GM12801 (cell line): ENCODE data around the gene POLDIP2.

Experiments used
- TF ChIP-seq, protein P1 (sequence below): IDR thresholded peaks from one replicate; pipeline ENCODE4 v1.5.1; 2011; ENCODE audit warnings: control low read depth; ENCODE audit not compliant: insufficient read length; ENCODE audit errors: extremely low read depth

The POLDIP2 gene

DNA sequence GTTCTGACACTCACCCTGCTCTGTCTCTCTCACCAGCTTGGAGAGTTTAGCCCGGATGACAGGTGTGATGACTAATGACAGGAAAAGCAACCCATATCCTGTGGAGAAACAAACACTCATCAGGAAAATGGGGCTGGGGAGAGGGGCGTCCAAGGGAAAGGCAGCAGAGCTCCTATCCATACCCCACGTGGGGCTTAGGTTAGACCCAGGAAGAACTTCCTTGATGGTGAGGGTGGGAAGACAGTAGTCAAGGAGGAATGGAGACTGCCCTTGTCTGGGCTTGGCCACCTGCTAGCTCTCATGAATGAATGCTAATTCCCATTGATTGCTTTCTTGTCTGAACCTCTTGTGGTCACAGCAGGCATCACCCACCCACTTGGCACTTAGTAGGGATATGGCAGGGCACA is 44.9 kb upstream of the POLDIP2 start:
- TF ChIP-seq, protein P1, sequence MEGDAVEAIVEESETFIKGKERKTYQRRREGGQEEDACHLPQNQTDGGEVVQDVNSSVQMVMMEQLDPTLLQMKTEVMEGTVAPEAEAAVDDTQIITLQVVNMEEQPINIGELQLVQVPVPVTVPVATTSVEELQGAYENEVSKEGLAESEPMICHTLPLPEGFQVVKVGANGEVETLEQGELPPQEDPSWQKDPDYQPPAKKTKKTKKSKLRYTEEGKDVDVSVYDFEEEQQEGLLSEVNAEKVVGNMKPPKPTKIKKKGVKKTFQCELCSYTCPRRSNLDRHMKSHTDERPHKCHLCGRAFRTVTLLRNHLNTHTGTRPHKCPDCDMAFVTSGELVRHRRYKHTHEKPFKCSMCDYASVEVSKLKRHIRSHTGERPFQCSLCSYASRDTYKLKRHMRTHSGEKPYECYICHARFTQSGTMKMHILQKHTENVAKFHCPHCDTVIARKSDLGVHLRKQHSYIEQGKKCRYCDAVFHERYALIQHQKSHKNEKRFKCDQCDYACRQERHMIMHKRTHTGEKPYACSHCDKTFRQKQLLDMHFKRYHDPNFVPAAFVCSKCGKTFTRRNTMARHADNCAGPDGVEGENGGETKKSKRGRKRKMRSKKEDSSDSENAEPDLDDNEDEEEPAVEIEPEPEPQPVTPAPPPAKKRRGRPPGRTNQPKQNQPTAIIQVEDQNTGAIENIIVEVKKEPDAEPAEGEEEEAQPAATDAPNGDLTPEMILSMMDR, result no peak

- TF ChIP-seq, protein P1, result no peak
Observed at GRCh38 chr17:28399808-28400207, 42.5 kb upstream of the POLDIP2 start.

DNA sequence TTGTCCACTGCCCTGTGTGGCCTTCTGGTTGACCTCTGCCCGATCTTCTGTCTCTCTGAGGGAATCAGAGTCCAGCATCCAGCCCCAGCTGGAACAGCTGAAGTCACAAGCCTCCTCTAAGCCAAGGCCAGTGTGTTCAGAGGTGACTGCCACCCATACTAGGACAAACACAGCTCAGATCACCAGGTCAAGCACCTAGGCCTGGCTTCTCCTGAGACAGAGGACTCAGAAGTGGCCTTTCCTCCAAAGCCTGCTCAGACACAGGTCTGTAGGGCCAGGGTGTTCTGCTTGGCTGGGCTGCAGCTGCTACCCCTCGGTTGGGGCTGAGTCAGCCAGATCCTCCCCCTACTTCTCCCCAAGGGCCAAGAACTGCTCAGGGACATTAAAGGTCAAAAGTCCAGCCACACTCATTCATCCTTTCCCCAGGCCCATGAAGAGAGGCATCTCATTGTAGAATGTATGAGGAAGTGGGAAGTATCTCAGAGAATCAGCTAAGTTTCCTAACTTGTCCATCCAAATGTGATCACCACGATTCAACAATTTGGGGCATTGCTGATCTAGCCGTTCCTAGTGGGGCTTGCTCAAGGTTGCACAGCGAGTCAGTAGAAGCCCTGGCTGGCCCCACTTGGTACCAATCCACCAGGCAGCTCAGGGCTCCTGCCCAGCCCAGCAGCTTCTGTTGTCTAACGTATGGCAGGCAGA is 41.1 kb upstream of the POLDIP2 start:
- TF ChIP-seq, protein P1, result no peak

DNA sequence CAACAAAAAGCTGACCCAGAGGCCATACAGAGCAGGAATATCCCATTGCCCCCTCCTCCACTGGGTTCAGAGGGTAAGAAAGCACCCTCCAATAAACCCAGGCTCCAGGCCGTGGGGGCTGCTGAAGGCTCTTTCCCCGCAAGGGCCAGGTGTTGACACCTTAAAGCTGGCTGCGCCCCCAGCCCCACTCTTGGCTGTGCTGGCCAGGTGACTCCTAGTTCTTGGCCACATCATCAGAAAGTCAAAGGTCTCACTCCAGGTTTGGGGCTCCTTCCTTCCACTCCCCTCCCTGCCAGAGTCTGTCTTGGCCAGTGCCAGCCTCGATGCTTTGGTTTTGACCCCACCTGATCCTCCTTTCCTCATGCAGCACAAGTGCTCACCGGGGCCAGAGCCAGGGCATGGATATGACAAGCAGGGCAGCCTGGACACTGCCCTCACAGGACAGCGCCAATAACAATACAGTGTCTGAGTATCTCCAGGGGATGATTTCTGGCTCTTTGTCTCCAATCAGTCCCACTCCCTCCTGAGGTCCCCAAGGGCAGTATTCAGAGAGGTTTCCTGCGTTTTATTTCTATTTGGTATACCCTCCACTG is 40.5 kb upstream of the POLDIP2 start:
- TF ChIP-seq, protein P1, result no peak

GRCh38 chr17:28397275-28397674 is 39.9 kb upstream of the POLDIP2 start:
- TF ChIP-seq, protein P1, result no peak

DNA sequence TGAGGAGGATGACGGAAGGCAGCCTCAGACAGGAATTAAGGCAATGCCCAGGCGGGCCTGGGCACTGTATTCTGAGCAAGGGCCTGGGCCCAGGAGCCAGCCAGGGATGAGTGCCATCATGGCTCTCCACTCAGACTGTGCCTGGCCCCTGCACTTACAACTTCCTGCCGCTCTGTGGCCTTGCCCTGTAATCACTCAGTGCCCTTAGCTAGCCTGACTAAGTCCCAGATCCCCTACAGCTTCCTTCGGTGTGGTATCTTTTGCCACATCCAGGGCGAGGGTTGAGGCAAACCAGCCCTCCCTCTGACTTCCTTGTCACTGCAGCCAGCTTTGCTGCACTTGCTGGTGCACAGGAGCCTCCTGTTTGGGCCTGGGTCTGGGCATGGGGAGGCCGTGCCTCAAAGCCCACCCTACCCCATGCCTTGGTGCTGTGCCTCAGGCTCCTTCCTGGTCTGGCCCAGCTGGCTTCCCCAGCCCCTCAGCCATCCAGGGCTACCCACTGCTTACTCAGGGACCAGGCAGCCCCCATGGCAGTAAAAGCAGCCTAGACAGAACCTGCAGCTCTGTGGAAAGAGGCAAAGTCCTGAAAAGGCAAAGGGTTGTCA is 39.4 kb upstream of the POLDIP2 start:
- TF ChIP-seq, protein P1, result no peak

GRCh38 chr17:28395968-28396367 is 38.6 kb upstream of the POLDIP2 start:
- TF ChIP-seq, protein P1, result no peak
